GM23338 (cell line): ENCODE data around the gene MFSD8. TPM values are rescaled to one million over a fixed set of nuclear protein-coding genes. Genes with fewer than 3 reads are reported as not detected.

Experiments
- ATAC-seq: fragments of 200-7000 bp; cut with Tn5 transposase; 3 replicates; pipeline ENCODE4 v1.9.1; 2020
- DNase-seq: peaks from one replicate; pipeline ENCODE4 v3.0.0-alpha.2; 2015; ENCODE audit warnings: low spot score
- H2AFZ ChIP-seq: fragments of 200-600 bp; sonication (generic); 2 replicates; pipeline ENCODE4 v1.8.0; 2016; ENCODE audit warnings: antibody characterized with exemption, mild to moderate bottlenecking, moderate library complexity
- H3F3A ChIP-seq: fragments of 200-600 bp; sonication (generic); replicated peaks from 2 replicates; pipeline ENCODE4 v1.8.0; 2017; ENCODE audit warnings: antibody characterized with exemption, mixed run types, low read depth
- H3K27ac ChIP-seq: fragments of 200-600 bp; sonication (generic); 2 replicates; pipeline ENCODE4 v1.6.1; 2016; ENCODE audit warnings: low read depth
- H3K27me3 ChIP-seq: fragments of 200-600 bp; sonication (generic); 2 replicates; pipeline ENCODE4 v1.8.0; 2016; ENCODE audit warnings: mild to moderate bottlenecking, mixed run types, moderate library complexity; ENCODE audit not compliant: insufficient read depth
- H3K36me3 ChIP-seq: fragments of 200-600 bp; sonication (generic); 2 replicates; pipeline ENCODE4 v1.8.0; 2016; ENCODE audit warnings: mild to moderate bottlenecking; ENCODE audit not compliant: insufficient read depth
- H3K4me1 ChIP-seq: fragments of 200-600 bp; sonication (generic); 2 replicates; pipeline ENCODE4 v1.8.0; 2016; ENCODE audit warnings: mild to moderate bottlenecking, moderate library complexity; ENCODE audit not compliant: insufficient read depth
- H3K4me2 ChIP-seq: fragments of 200-600 bp; sonication (generic); 2 replicates; pipeline ENCODE4 v1.7.1; 2017; ENCODE audit warnings: mixed run types
- H3K4me3 ChIP-seq: fragments of 200-600 bp; sonication (generic); 2 replicates; pipeline ENCODE4 v1.6.1; 2016; ENCODE audit warnings: mixed run types
- H3K79me2 ChIP-seq: fragments of 200-600 bp; sonication (generic); replicated peaks from 2 replicates; pipeline ENCODE4 v1.8.0; 2017; ENCODE audit warnings: mild to moderate bottlenecking; ENCODE audit not compliant: insufficient read depth
- H3K9me2 ChIP-seq: fragments of 200-600 bp; sonication (generic); 2 replicates; pipeline ENCODE4 v1.8.0; 2017; ENCODE audit not compliant: insufficient read depth
- H4K20me1 ChIP-seq: fragments of 200-600 bp; sonication (generic); replicated peaks from 2 replicates; pipeline ENCODE4 v1.8.0; 2017; ENCODE audit warnings: mild to moderate bottlenecking; ENCODE audit not compliant: insufficient read depth
- H3K27ac Mint-ChIP-seq: 2 replicates; pipeline ENCODE4 v1.8.0; 2020; ENCODE audit warnings: inconsistent platforms, mild to moderate bottlenecking, moderate library complexity, mixed read lengths
- H3K27me3 Mint-ChIP-seq: 3 replicates; pipeline ENCODE4 v1.8.0; 2022; ENCODE audit warnings: low read depth, mild to moderate bottlenecking, moderate library complexity, mixed read lengths, inconsistent platforms; ENCODE audit not compliant: insufficient read depth, poor library complexity
- H3K36me3 Mint-ChIP-seq: 3 replicates; pipeline ENCODE4 v1.8.0; 2021; ENCODE audit warnings: low read depth, mild to moderate bottlenecking, inconsistent platforms, moderate library complexity, mixed read lengths
- H3K4me1 Mint-ChIP-seq: 3 replicates; pipeline ENCODE4 v1.8.0; 2020; ENCODE audit warnings: mild to moderate bottlenecking, inconsistent platforms, mixed read lengths
- H3K4me3 Mint-ChIP-seq: 3 replicates; pipeline ENCODE4 v1.8.0; 2021; ENCODE audit warnings: moderate library complexity, mild to moderate bottlenecking, inconsistent platforms, mixed read lengths
- H3K9me3 Mint-ChIP-seq: 3 replicates; pipeline ENCODE4 v1.8.0; 2020; ENCODE audit warnings: moderate library complexity, mild to moderate bottlenecking, inconsistent platforms, mixed read lengths
- CREB1 ChIP-seq: fragments of 250-450 bp; sonication (Bioruptor Pico); IDR thresholded peaks from 2 replicates; pipeline ENCODE4 v1.5.0; 2020; ENCODE audit warnings: low read depth, mild to moderate bottlenecking, moderate library complexity
- EZH2 ChIP-seq: fragments of 200-600 bp; sonication (generic); IDR thresholded peaks from one replicate; pipeline ENCODE4 v1.8.0; 2017; ENCODE audit warnings: antibody characterized with exemption, mild to moderate bottlenecking, low read depth; ENCODE audit not compliant: unreplicated experiment
- JUNB ChIP-seq: IDR thresholded peaks from one replicate; pipeline ENCODE4 v1.6.1; 2016; ENCODE audit warnings: antibody characterized with exemption; ENCODE audit not compliant: unreplicated experiment
- NANOG ChIP-seq: IDR thresholded peaks from 2 replicates; pipeline ENCODE4 v1.6.1; 2016; ENCODE audit warnings: antibody characterized with exemption, borderline replicate concordance
- POLR2AphosphoS5 ChIP-seq: IDR thresholded peaks from 2 replicates; pipeline ENCODE4 v1.6.1; 2016; ENCODE audit warnings: antibody characterized with exemption, low read depth
- REST ChIP-seq: IDR thresholded peaks from one replicate; pipeline ENCODE4 v1.6.1; 2018; ENCODE audit warnings: antibody characterized with exemption; ENCODE audit not compliant: unreplicated experiment
- STAT1 ChIP-seq: IDR thresholded peaks from one replicate; pipeline ENCODE4 v1.6.1; 2016; ENCODE audit warnings: antibody characterized with exemption; ENCODE audit not compliant: unreplicated experiment
- ZNF114 ChIP-seq: fragments of 250-450 bp; sonication (Bioruptor Pico); IDR thresholded peaks from 2 replicates; pipeline ENCODE4 v1.5.0; 2020; ENCODE audit warnings: mild to moderate bottlenecking, moderate library complexity
- ZNF331 ChIP-seq: fragments of 250-450 bp; sonication (Bioruptor Pico); IDR thresholded peaks from 2 replicates; pipeline ENCODE4 v1.5.0; 2020; ENCODE audit warnings: low read depth, mild to moderate bottlenecking, moderate library complexity
- polyA plus RNA-seq: library from polyadenylated mRNA; unstranded; fragments of >200 nt; fragmentation: Nextera tagmentation; extraction: Ambion mirVana; gene quantifications from 2 replicates; pipeline ENCODE4 v1.2.1, GENCODE V29; 2016
- total RNA-seq: library from RNA; depleted of rRNA; stranded (reverse); fragments of >200 nt; shearing (Covaris generic); gene quantifications from 2 replicates; pipeline ENCODE4 v1.2.3, GENCODE V29; 2014
- TF ChIP-seq, protein P1 (sequence below), 2 experiments: fragments of 200-600 bp in 1 of 2; sonication (generic) in 1 of 2; conservative IDR thresholded peaks; 2 replicates each; pipeline versions ENCODE4 v1.5.1 to v1.6.1; 2016 to 2017; ENCODE audit warnings: antibody characterized with exemption in 2 of 2, low read depth in 2 of 2, mild to moderate bottlenecking in 2 of 2, moderate library complexity in 1 of 2
- TF ChIP-seq, protein P2 (sequence below): IDR thresholded peaks from 2 replicates; pipeline ENCODE4 v1.6.1; 2016; ENCODE audit warnings: antibody characterized with exemption

MFSD8 gene
- total and polyA plus RNA-seq, 2 experiments from 2014 or later = 23.6 to 24.0 TPM

DNA sequence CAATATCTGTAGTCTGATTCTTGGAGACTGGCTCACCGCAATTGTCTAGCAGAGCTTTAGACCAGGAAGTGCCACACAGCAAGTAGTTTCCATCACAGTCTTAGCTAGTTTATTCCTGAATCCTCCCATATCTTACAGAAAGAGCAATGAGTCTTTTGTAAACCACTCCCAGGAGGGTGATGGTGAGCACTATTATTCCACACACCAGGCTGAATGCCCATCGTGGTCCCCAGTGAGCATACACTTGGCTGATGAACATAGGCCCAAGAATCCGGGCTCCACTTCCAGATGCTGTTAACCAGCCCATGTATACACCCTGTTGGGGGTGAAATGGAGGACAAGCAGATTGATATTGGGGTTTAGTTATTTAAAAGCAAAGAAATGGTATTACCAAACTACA lies 44.5 kb downstream of the MFSD8 start:
- ATAC-seq (no peak), DNase-seq (no peak)
- H3K9me2 ChIP-seq = no peaks in the 10 kb centered on the region
- H3K79me2 ChIP-seq = no peaks in the 10 kb centered on the region
- no peaks in the 10 kb centered on the region for H4K20me1 ChIP-seq
- no peaks in the 10 kb centered on the region for H3K4me1 ChIP-seq
- Mint-ChIP-seq H3K27ac (no peak overlapping the region), H3K9me3 (no peaks in the 10 kb centered on the region), H3K36me3 (peaks cover 3% of the 10 kb centered on the region), H3K27me3 (no peaks in the 10 kb centered on the region), H3K4me3 (no peak overlapping the region), H3K4me1 (no peaks in the 10 kb centered on the region)
- H3K27me3 ChIP-seq = no peaks in the 10 kb centered on the region
- no peaks in the 10 kb centered on the region for H3F3A ChIP-seq
- TF ChIP-seq, protein P1, sequence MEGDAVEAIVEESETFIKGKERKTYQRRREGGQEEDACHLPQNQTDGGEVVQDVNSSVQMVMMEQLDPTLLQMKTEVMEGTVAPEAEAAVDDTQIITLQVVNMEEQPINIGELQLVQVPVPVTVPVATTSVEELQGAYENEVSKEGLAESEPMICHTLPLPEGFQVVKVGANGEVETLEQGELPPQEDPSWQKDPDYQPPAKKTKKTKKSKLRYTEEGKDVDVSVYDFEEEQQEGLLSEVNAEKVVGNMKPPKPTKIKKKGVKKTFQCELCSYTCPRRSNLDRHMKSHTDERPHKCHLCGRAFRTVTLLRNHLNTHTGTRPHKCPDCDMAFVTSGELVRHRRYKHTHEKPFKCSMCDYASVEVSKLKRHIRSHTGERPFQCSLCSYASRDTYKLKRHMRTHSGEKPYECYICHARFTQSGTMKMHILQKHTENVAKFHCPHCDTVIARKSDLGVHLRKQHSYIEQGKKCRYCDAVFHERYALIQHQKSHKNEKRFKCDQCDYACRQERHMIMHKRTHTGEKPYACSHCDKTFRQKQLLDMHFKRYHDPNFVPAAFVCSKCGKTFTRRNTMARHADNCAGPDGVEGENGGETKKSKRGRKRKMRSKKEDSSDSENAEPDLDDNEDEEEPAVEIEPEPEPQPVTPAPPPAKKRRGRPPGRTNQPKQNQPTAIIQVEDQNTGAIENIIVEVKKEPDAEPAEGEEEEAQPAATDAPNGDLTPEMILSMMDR (conservative IDR thresholded peaks at IDR 0.05; ENCODE audit: low read depth in 2 of 2) = no peak
- TF ChIP-seq ZNF114 (CRISPR knock-in tag) (no peak), ZNF331 (CRISPR knock-in tag) (no peak)
- no peak overlapping the region for H3K4me3 ChIP-seq
- 0 out of 2 replicates have a peak, but pooled peaks cover 17% of the 10 kb centered on the region for H3K36me3 ChIP-seq
- no peak overlapping the region for H3K27ac ChIP-seq
- H2AFZ ChIP-seq = no peak overlapping the region
- no peak overlapping the region for H3K4me2 ChIP-seq

- H3K9me2 ChIP-seq = no peaks in the 10 kb centered on the region
- H3K4me2 ChIP-seq = no peak overlapping the region
- Mint-ChIP-seq H3K36me3 (no peaks in the 10 kb centered on the region), H3K4me3 (no peak overlapping the region), H3K27me3 (peaks cover 3% of the 10 kb centered on the region), H3K4me1 (no peaks in the 10 kb centered on the region), H3K27ac (no peak overlapping the region), H3K9me3 (no peaks in the 10 kb centered on the region)
- DNase-seq = no peak
- no peak overlapping the region for H3K27ac ChIP-seq
- no peaks in the 10 kb centered on the region for H3F3A ChIP-seq
- H3K36me3 ChIP-seq = 0 out of 2 replicates have a peak, but pooled peaks cover 17% of the 10 kb centered on the region
- no peak overlapping the region for H2AFZ ChIP-seq
- H3K79me2 ChIP-seq = no peaks in the 10 kb centered on the region
- no peaks in the 10 kb centered on the region for H3K4me1 ChIP-seq
- H4K20me1 ChIP-seq = no peaks in the 10 kb centered on the region
- no peak overlapping the region for H3K4me3 ChIP-seq
- no peak for ATAC-seq
- H3K27me3 ChIP-seq = no peaks in the 10 kb centered on the region
- no peak for TF ChIP-seq REST
- TF ChIP-seq CREB1 (CRISPR knock-in tag) = no peak
- TF ChIP-seq NANOG = no peak
- TF ChIP-seq JUNB = no peak
- TF ChIP-seq POLR2AphosphoS5 = no peak
- TF ChIP-seq, protein P2, sequence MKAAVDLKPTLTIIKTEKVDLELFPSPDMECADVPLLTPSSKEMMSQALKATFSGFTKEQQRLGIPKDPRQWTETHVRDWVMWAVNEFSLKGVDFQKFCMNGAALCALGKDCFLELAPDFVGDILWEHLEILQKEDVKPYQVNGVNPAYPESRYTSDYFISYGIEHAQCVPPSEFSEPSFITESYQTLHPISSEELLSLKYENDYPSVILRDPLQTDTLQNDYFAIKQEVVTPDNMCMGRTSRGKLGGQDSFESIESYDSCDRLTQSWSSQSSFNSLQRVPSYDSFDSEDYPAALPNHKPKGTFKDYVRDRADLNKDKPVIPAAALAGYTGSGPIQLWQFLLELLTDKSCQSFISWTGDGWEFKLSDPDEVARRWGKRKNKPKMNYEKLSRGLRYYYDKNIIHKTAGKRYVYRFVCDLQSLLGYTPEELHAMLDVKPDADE = no peak
- TF ChIP-seq EZH2 = no peak
- TF ChIP-seq ZNF114 (CRISPR knock-in tag) = no peak
- no peak for TF ChIP-seq ZNF331 (CRISPR knock-in tag)
- no peak for TF ChIP-seq STAT1
These were observed 47.8 kb downstream of the MFSD8 start for GRCh38 chr4:127917151-127917550.
